Measurements from ENCODE around the gene PTCD1.
"Not testable (repeated sequence)": the region's sequence is repeated elsewhere in the genome, so short reads cannot be mapped to it uniquely, and the experiment has no call there.

The PTCD1 gene

DNA sequence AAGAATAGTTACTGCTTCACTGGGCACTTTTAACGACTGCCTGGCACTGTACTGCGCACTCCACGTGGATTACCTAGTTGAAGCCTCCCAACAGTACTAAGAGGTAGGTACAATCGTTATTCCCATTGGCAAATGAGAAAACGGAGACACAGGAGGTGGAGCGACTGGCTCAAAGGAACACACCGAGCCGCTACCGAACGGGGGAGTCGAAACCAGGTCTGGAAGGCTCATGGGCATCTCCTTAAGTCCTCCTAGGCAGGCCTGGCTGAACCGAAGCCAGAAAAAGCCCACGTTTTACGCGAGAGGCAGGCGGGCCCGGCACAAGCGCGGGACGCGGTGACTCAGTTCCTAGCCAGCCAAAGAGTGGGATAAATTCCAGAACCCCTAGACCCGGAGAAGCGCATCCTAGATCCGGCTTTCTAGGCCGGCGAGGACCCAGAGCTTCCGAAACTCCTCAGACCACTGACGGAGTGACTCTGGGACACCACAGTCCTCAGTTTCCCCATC is 30.7 kb downstream of the PTCD1 start:
- DNase-seq = peak; percentile 51

DNA sequence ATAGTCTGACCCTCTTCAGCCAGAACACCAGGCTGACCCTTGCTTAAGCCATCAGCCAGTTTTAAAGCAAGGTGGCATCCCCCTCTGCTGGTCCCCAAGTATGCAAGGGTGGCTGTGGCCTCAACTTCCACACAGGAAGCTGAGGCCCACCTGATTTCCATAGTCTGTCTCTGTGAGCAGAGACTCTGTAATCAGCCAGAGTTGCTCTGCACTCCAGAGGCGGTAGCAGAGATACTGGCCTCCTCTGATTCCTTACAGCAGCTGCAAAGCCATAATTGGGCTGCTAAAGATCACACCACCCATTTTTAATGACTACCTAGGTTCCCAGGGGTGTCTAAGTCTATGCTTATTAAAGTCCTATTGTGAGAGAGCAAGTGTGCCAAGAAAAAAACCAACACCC is 32.0 kb downstream of the PTCD1 start:
- no peak for DNase-seq

DNA sequence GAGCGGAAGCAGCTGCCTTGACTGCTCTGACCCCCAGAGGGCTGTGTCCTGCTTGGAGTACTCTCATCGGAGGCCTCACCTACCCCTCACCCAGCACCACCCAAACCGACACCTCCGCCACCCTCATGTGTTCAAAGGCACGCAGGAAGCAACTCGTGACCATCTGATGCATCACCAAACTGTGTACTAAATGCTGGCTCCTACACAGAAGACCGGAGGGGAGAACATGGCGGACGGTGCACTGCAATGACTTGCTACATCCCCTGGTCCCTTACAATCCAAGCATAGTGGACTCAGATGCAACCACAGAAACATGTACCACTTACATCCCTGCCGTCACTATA is 33.6 kb downstream of the PTCD1 start:
- no peak for DNase-seq

DNA sequence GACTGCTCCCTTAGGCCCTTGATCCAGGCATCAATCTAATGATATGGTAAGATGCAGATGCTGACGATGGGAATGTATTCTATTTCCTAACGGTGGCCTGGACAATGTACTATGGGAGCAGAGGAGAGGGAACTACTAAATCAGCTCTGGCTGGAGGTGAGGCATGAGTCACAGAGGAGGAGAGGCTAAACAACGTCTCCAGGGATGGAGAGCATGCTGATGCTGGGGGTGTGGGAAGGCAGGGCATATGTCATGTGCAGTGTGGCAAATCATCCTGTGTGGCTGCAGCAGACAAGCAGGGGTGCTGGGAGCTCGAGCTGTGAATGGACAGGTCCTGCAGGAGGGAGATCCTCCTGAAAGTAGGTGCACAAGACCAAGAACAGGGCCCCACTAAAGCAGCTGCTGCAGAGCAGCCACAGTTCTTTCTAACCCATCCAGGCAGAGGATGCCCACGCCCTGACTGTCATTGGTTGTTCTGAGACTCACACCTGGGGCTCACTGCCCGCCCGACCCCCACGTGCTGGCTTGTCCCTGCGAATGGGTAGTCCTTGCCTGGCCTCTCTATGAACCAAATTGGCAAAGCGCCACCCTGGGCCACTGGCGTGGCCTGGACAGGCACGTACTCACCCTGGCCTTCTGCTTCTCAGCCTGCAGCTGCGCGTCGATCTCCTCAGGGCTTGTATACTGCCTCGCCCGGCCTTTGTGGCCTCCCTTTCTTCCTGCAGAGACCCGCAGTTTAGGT is 34.2 kb downstream of the PTCD1 start:
- DNase-seq = no peak

DNA sequence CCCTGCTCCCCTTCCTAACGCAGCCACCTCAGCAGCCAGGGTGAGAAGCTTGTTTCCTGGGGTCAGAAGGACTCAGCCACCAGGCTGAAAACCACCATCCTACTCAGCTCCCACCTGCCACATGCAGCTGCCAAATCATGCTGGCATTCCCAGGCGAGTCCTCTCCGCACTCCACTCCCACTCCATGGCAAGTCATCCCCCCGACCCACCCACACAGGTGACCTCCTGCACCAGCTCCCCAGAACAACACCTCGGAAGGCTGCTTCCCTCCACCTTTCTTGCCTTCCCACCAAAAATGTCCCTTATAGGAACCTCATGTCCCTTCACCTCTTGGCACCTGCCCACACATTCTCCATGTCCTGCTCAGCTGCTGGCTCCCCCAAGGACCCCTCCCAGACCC is 34.8 kb downstream of the PTCD1 start:
- DNase-seq = no peak

DNA sequence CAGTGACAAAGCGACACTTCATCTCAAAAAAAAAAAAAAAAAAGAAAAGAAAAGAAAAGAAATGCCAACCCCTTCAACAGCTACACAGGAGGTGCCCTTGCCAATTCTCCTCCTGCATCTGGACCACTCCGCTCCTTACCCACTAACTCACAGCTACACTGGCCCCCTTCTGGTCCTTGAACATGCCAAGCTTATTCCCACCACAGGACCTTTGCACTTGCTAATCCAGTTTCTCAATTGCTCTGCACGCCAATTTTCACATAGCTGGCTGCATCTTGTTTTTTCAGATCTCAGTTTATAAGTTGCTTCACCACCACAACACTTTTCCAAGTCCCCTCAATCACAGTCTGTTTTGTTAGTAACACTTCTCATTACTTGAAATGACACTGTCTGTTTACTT is 35.7 kb downstream of the PTCD1 start:
- DNase-seq = no peak

DNA sequence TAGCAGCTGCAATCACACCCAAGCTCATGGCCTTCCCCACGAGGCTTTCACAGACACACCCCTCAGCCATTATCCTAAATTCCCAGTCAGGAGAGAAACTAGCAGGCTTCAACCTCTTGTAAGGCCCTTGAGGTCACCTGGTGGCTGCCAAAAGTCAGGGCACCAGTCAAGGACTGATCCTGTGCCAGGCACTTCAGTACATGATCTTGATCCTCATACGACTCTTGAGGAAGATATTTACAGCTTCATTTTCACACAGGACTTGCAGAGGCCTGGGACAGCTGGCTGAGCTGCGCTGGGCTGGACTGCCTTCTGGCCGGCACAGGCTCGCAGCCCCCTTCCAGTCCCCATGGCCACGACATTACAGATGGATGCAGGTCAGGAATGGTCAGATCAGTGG is 39.0 kb downstream of the PTCD1 start:
- no peak for DNase-seq

DNA sequence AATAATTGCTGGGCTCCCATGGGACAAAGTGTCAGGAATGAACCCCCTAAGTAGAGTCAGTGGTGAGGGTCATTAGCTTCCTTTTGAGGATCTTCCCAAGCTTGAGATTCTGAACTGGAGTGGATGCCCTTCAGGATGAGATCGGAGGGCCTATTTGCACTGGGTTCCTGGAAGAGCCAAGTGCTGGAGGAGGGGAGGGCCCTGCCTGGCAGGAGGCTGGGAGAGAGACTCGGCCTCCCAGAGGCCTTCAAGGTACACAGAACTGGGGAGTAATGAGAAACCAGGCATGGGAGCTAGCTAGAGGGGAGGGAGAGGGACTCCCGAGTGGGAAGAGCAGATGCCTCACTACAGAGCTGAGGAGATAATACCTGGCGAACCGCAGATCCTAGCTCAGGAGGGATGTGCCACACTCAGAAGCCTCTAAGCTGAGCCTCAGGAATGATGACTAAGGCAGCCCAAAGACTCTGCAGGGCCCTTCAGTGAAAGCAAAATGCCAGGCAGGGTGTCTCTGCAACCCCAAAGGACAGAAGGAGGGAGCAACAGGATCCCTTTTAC is 39.6 kb downstream of the PTCD1 start:
- DNase-seq = no peak

DNA sequence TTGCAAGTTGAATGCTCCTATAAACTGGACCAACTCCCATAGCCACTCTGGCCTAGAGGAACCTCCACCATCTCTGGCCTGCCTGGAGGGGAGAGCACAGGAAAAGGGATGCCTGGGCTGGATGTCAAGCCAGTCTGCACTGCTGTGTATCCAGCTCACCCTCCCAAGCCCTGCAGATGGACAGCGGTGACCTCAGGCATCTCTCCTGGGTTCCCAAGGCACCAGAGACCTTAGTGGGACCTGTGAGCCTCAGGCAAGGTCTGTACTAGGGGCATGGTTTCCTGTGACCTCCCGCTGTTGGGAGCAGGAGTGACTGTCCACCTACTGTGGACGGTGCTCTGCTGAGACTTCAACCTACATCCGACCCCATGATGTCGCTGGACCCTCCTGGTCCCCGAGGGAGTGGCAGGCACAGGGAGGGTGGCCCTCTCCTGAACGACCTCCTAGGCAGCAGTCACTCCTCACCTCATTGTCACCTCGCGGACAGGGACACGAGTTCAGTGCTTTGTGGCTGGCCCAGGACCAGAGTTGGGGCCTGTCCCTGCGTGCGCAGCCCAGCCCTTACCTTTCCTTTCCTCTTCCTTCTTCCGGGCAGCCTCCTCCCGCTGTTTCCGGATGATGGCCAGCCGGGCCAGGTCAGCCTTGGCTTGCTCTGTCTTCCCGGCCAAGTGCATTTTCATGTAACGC is 41.2 kb downstream of the PTCD1 start:
- DNase-seq = no peak

DNA sequence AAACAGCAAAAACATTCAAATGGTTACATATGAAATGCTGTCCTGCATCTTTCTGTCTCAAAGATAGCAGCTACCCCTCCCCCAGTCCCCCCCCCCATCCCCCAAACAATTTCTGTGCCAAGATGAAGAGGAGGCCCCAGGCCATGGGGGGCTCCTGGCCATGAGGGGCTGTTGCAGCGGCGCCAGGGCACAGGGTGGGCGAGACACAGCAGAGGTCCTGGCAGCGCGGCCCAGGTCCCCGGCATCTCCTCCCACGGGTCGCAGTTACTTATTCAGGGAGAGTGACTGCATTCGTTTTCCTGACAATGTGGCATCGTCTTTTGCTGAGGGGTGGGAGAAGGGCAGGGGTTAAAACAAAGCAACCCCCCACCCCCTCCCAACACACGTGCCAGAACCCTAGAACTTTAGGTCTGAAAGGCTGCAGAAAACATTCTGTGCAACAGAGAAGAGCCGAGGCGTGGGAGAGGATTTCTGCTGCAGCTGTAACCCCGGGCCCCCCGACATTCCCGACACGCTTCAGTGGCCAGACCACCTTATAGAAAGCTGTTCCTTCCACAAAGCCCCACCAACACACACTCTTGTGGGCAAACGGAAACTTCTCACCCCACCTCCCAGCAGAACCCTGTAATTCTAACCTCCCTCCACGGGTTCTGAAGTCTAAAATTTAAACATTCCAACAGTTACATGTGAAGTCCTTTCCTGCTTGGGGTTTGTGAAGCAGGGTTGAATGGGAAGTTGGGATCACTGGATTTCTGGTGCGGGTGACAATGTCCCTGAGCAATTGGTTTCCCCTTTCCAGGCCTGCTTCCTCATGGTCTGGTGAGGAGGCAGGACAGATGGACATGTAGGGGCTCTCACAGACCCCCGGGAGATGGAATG is 41.9 kb downstream of the PTCD1 start:
- DNase-seq = no peak

DNA sequence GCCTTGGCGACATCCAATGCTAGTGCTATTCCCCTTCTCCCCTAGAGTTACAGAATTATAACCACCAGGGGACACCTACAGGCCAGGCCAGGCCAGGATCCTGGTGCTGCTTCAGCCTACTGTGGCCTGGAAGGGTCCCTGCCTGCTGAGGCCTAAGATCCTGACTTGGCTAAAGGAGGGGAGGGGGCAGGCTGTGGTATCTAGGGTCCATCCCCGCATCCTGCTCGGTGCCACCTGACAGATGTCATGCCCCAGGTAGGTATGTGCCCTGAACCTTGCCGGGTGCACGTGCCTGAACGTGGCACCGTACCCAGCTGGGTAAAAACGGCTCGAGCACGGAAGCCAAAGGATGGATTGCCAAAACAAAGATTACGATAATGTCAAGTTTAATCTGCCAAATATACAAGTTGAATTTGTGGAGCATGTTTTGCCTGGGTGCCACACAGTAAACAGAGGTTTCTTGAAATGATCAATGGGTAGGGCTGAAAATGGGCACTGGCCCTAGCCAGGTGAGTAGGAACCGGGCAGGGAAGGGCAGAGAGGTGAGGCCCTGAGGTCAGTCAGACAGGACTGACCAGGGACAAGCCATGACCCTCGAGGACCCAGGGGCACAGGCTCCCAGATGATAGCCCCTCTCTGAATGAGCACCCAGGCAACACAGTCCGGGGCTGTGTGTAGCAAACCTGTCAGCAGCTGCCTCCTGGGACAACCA is 42.8 kb downstream of the PTCD1 start:
- DNase-seq = no peak

DNA sequence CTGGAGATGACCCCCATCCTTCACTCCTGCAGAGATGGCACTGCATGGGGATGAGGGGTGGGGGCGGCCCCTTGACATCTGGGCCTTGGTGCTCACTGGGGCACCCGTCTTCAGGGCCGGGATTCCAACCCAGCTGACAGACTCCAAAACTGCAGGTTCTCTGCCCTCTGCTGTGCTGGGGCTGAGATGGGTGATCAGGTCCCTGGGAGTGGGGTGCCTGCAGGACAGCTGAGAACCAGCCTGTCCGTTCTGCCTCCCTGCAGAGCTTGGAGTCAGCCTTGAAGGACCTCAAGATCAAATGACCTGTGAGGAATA is 44.5 kb downstream of the PTCD1 start:
- DNase-seq = no peak

DNA sequence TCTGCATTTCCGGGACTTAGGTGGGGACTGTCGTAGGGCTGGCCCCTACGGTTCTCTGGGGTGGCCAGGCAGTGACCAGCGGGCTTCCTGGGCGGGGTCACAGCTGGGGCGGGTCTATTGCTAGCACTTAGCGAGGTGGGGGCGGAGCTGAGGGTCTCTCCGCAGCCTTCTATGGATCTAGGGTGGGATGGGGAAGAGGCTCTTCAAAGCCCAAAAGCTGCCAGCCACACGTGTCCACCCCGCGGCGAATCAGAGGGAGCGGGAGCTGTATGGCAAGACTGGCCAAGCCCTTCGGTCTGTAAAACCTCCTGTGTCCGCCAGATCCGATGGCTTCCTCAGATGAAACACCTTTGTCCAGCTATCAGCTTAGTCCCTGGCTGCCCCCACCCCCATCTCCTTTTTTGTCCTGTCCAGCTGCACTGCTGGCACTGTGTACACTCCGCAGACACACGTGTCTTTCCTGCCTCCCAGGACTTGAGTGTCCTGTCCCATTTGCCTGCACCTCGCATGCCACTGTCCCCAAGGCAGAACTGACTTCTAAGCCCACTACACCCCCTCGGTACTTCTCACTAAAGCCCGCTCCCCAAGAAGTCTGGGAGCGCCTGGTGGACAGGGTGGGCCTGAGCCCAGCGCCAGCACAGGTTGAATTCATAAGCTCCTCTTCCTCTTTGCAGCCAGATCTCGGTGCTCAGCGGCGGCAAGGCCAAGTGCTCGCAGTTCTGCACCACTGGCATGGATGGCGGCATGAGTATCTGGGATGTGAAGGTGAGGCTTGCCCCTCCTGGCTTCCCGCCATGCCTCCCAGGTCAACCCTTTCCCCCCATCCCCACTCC is 45.0 kb downstream of the PTCD1 start:
- DNase-seq = no peak

DNA sequence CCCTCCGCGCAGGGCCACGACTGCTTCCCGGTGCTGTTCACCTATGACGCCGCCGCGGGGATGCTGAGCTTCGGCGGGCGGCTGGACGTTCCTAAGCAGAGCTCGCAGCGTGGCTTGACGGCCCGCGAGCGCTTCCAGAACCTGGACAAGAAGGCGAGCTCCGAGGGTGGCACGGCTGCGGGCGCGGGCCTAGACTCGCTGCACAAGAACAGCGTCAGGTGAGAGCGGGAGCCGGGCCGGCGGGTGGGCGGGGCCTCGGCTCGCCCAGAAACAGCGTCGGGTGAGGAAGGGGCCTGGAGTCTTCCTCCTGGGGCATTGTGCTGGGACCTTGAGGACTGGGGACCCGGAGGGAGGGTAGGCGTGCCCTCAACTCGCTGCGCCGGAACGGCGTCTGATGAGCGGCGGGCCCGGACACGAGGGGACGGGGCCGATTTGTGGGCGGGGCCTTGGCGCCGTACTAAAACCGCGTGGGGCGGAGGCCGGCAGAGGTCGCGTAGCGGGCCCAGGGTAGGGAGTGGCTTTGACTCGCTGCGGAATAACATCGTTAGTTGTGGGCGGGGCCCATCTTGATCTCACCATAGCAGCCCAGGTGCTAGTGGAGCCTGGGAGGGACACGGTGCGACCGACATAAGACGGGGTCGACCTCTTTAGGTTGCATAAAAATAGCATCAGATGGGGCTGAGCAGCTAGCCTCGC is 45.8 kb downstream of the PTCD1 start:
- DNase-seq = peak; percentile 80

DNA sequence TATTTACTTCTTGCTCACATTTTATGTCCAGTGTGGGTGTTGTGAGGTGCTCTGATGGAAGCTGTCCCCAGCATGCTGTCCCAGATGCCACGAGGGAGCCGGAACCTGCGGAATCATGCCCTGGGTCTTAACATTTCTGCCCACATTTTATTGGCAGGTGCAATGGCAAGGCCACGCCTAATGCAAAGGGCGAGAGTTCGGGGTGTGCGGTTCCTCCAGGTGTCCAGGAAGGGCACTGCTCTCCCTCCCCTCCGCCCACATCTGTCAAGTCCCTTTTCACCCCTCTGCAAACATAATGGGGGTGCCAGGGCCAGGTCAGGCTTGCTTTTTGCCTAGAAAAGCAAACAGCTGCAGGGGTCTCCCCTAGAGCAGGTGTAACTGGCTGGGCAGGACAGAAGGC is 46.6 kb downstream of the PTCD1 start:
- no peak for DNase-seq

DNA sequence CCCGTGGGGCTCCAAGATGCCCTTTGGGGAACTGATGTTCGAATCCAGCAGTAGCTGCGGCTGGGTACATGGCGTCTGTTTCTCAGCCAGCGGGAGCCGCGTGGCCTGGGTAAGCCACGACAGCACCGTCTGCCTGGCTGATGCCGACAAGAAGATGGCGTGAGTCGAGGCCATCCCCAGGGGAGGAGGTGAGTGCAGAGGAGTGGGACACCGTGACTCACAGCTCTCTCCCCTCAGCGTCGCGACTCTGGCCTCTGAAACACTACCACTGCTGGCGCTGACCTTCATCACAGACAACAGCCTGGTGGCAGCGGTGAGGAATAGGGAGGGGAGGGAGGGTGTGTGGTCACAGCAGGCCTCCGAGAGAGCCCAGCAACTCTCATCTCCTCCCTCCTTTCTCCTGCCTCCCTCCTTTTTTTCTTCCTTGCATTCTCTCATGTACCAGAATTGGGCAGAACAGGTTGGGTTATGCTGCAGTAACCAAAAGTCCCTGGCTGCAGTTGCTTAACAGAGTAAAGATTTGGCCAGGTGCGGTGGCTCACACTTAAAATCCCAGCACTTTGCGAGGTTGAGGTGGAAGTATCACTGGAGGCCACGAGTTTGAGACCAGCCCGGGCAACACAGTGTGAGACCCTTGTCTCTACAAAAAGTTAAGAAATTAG is 47.5 kb downstream of the PTCD1 start:
- no peak for DNase-seq

DNA sequence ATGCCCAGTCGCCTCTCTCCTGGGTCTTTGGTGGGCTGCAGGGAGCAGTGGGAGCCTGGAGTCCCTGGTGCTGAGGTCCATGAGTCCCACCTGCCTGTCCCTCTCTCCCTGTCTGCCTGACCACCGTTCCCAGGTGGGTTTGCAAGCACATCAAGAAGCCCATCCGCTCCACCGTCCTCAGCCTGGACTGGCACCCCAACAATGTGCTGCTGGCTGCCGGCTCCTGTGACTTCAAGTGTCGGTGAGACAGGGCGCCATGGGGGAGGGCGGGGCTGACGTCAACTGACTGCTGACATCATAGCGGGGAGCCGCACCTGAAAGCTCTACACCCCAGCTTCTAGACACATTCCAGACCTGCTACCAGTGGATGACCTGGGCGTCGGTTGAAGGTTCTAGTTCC is 48.8 kb downstream of the PTCD1 start:
- DNase-seq = no peak

DNA sequence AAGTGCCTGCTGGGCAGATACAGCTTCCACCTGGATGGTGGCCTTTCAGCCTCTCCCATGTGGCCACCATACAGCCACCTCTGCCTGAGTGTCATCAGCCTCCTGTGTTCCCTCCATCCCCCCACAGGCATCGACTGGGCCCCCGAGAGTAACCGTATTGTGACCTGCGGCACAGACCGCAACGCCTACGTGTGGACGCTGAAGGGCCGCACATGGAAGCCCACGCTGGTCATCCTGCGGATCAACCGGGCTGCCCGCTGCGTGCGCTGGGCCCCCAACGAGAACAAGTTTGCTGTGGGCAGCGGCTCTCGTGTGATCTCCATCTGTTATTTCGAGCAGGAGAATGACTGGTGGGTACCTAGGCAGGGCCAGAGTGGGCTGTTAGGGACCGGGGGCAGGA is 50.7 kb downstream of the PTCD1 start:
- DNase-seq = no peak

DNA sequence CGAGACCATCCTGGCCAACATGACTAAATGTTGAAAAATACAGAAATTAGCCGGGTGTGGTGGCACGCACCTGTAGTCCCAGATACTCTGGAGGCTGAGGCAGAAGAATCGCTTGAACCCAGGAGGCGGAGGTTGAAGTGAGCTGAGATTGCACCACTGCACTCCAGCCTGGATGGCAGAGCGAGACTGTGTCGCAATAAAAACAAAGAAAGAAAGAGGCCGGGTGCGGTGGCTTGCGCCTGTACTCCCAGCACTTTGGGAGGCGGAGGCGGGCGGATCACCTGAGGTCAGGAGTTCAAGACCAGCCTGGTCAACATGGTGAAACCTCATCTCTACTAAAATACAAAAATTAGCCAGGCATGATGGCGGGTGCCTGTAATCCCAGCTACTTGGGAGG is 51.4 kb downstream of the PTCD1 start:
- DNase-seq = not testable (repeated sequence)

DNA sequence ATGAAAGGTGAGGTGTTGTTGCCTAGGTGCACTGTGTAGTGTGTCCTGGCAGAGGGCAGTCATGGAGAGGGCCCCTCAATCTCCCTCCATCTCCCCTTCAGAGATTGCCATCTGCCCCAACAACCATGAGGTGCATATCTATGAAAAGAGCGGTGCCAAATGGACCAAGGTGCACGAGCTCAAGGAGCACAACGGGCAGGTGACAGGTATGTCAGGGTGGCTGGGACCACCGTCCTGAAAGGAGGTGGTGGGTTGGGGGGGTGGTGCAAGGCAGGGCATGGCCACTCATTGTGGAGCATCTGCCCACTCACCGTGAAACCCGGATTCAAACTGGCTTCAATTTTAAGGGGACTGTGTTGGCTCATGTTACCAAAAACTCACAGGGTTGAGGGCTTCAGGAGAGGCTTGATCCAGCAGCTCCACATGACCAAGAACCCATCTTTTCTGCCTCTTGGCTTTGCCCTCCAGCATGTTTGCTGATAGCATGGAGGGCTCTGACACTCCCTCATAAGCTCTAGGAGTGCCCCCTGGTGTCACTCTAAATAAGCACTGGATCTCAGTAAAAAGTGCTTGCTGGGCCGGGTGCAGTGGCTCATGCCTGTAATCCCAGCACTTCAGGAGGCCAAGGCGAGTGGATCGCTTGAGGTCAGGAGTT is 51.9 kb downstream of the PTCD1 start:
- no peak for DNase-seq
